Endothelial cell of hepatic sinusoid (primary cell): Measurements from ENCODE around the gene HMX3.
"Not testable (repeated sequence)": the region's sequence is repeated elsewhere in the genome, so short reads cannot be mapped to it uniquely, and the experiment has no call there.

ENCODE experiments used
- in situ Hi-C: cut with HindIII; loops from 2 replicates; pipeline ENCODE4 v1.10.0; 2017; ENCODE audit warnings: low sequenced_read_pairs

The HMX3 gene

DNA sequence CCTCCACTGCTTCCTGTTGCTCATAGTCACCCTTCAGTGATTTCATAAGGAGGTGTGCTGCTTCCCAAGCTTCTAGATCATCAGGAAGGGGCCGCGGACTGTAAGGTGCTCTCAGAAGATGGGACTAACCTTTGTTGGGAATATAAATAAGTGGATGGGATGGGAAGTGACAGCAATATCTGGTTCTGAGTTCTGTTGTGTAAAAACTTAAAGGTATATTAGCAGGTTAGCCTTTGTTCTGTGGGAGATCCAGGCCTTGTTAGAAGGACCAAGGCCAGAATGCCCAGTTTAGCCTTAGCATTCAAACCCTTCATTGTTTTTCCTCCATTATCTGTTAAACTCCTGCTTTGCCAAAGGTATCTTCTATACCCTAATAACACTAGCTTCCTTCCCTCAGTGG lies 30.8 kb downstream of the HMX3 start:
- in situ Hi-C loops: no loop called here

GRCh38 chr10:123170961-123171360 lies 35.2 kb downstream of the HMX3 start:
- in situ Hi-C loops: no loop called here

DNA sequence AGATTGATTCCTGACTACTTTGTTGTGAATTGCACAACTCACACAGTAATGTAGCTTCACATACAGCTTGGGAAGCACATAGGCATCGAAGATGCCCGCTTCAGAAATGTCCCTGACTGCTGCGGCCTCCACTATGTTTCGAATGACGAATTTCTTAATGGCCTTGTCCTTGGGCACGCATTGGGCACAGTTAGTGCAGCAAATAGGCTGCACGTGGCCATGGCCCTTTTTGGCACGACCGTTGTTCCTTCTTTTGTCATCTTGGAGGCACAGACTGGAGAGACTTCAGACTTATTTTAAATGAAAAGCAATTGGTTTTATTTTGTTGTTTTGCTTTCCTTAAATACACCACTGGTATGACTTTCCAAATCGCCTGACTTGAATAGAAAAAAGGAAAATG lies 35.8 kb downstream of the HMX3 start:
- in situ Hi-C loops: not testable (repeated sequence)

DNA sequence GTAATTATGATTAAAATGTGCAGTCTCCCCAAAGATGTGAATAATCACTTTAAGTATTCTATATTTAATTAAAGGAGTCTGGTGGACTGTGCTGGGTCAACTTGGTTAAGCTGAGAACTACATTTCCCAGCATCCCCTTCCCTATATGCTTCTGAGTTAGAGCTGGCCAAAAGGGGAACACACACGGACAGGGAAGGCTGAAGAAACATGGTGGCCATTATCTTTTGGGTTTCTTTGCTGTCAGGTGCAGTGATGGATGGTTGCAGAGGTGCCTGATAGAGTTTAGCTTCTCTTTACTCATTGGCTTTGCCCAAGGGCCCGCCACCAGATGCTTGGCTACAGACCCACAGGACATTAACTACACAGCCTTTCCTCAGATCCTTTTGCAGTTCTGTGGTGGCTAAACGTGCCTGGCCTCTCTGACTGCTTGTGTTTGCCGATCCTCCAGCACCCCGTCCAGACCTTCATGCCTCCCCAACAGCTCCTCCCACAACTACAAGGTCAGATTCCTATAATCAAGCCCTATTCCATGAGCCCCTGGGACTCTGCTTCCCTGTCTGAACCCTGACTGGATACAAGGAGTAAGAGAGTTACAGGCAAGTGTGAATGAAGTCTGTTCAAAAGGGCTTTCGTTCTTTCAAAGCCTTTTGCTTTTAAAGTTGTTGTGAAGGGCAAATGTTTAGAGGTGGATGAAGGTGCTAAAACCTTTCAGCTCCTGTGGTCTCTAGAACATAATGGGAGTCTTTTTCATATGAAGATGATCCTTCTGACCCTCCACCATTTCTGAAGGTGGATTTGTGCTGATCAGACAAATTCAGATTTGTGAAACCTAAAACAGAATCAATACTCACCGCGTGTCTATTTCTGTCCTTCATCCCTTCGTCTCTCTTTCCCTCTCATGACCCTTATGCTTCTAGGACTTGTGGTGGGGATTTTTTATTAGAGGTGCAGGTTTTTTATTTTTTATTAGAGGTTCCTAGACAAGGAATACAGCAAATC lies 39.9 kb downstream of the HMX3 start:
- in situ Hi-C loops: no loop called here

DNA sequence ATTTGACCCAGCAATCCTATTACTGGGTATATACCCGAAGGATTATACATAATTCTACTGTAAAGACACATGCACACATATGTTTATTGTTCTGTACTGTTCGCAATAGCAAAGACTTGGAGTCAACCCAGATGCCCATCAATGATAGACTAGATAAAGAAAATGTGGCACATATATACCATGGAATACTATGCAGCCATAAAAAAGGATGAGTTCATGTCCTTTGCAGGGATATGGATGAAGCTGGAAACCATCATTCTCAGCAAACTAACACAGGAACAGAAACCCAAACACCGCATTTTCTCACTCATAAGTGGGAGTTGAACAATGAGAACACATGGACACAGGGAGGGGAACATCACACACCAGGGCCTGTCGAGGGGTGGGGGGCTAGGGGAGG lies 42.6 kb downstream of the HMX3 start:
- in situ Hi-C loops: not testable (repeated sequence)

GRCh38 chr10:123180101-123181090 lies 44.6 kb downstream of the HMX3 start:
- in situ Hi-C loops: no loop called here

DNA sequence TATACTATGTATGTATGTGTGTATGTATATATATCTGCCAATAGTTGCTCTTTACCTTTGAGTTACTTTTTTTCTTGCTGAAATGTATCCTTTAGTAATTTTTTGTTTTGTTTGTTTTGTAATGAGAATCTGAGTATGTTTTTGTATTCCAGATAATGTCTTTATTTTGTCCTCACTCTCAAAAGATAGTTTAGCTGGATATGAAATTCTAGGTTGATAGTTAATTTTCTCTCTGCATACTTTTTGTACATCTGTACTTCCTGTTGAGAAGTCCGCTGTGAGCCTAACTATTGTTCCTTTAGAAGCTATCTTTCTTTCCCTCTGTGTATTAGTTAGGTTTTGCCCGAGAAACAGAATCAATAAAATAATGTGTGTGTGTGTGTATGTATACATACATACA lies 48.0 kb downstream of the HMX3 start:
- in situ Hi-C loops: no loop called here

DNA sequence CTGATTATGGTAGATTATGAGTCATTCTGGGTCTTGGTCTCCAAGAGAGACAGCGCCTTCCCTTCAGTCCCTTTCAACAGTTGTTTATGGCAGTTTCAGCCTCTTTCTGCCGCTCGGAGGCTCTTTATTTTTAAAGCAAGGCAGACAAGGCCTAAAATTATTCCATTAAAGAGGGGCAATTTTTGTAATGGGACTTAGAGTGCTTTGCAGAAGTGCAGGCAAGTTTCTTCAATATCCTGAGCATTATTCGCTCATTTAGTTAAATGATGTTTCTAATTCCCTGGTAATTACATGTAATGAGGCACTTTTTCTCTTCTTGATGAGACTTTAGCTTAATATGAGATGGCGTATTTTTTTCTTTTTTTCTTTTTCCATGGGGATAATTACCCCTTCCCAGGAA lies 52.0 kb downstream of the HMX3 start:
- in situ Hi-C loops: no loop called here
